ENCODE measurements around the gene ZNF280B.

GRCh38 chr22:22446517-22446916 lies 62.0 kb downstream of the ZNF280B start:
- TF ChIP-seq, protein P1, sequence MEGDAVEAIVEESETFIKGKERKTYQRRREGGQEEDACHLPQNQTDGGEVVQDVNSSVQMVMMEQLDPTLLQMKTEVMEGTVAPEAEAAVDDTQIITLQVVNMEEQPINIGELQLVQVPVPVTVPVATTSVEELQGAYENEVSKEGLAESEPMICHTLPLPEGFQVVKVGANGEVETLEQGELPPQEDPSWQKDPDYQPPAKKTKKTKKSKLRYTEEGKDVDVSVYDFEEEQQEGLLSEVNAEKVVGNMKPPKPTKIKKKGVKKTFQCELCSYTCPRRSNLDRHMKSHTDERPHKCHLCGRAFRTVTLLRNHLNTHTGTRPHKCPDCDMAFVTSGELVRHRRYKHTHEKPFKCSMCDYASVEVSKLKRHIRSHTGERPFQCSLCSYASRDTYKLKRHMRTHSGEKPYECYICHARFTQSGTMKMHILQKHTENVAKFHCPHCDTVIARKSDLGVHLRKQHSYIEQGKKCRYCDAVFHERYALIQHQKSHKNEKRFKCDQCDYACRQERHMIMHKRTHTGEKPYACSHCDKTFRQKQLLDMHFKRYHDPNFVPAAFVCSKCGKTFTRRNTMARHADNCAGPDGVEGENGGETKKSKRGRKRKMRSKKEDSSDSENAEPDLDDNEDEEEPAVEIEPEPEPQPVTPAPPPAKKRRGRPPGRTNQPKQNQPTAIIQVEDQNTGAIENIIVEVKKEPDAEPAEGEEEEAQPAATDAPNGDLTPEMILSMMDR (IDR thresholded peaks at IDR 0.05), result no peak
- no peak for TF ChIP-seq POLR2A (IDR thresholded peaks at IDR 0.05)
